Esophagus (tissue), 2 donors: Measurements from ENCODE around the gene STMP1. TPM values are rescaled to one million over a fixed set of nuclear protein-coding genes. Genes with fewer than 3 reads are reported as not detected.
A peak's percentile ranks its signal among the peaks of the same experiment; 100 is the strongest.
"Not testable (repeated sequence)": the region's sequence is repeated elsewhere in the genome, so short reads cannot be mapped to it uniquely, and the experiment has no call there.

Experiments
- H3K27ac ChIP-seq, 2 donors: one replicate each; pipeline ENCODE4 v1.5.1; 2013; ENCODE audit warnings: low read depth in 2 of 2, mild to moderate bottlenecking in 2 of 2, inconsistent platforms in 1 of 2, low read length in 1 of 2, moderate library complexity in 1 of 2
- H3K27me3 ChIP-seq, 2 donors: one replicate each; pipeline ENCODE4 v1.6.1; 2013; ENCODE audit warnings: low read length in 2 of 2, control low read depth in 1 of 2, mild to moderate bottlenecking in 1 of 2; ENCODE audit not compliant: insufficient read depth in 2 of 2, control insufficient read depth in 1 of 2
- H3K36me3 ChIP-seq, 2 donors: one replicate each; pipeline ENCODE4 v1.6.1; 2013; ENCODE audit warnings: low read length in 1 of 2; ENCODE audit not compliant: control insufficient read depth in 2 of 2, insufficient read depth in 2 of 2
- H3K4me1 ChIP-seq, 2 donors: one replicate each; pipeline ENCODE4 v1.6.1; 2013; ENCODE audit warnings: low read length in 1 of 2; ENCODE audit not compliant: control insufficient read depth in 2 of 2, insufficient read depth in 2 of 2
- H3K4me3 ChIP-seq, 2 donors: one replicate each; pipeline ENCODE4 v1.5.1; 2013; ENCODE audit warnings: low read length in 2 of 2, mild to moderate bottlenecking in 2 of 2, low read depth in 1 of 2, moderate library complexity in 1 of 2
- H3K9me3 ChIP-seq, 2 donors: one replicate each; pipeline ENCODE4 v1.6.1; 2013; ENCODE audit warnings: mild to moderate bottlenecking in 2 of 2, low read depth in 1 of 2, low read length in 1 of 2, moderate library complexity in 1 of 2; ENCODE audit not compliant: control insufficient read depth in 2 of 2, insufficient read depth in 1 of 2
- WGBS, 2 donors: extraction: QIAGEN DNeasy Blood & Tissue Kit; methylation state at CpG; one replicate each; pipeline ENCODE4 v1.1.7; 2013; 5-methylcytosine and 5-hydroxymethylcytosine counted together
- polyA plus RNA-seq, 2 donors: library from polyadenylated mRNA; stranded (reverse); fragments of 200-250 nt; gene quantifications; one replicate each; pipeline ENCODE4 v1.2.3, GENCODE V29; 2013
- donor health status: healthy with polysubstance abuse.
- donor health status: Bipolar disorder and iron deficiency.

The STMP1 gene
- polyA plus RNA-seq, 2 donors = 31.4 to 48.1 TPM

- Histone ChIP-seq H3K9me3 (no peaks in the 10 kb centered on the region), H3K4me1 (no peaks in the 10 kb centered on the region), H3K4me3 (peak overlapping the region; percentile 89 to 96), H3K27ac (peak overlapping the region; percentile 58 to 97), H3K27me3 (no peaks in the 10 kb centered on the region), H3K36me3 (no peaks in the 10 kb centered on the region)
- WGBS, 2 donors = 10 to 11% methylated on average over 17 of the region's 17 CpGs
Measured at GRCh38 chr7:135662123-135662372, 266 bp upstream of the STMP1 start.

- Histone ChIP-seq H3K27ac (no peak overlapping the region), H3K9me3 (peaks cover 0 to 4% of the 10 kb centered on the region in 2 donors), H3K36me3 (peaks cover 0 to 2% of the 10 kb centered on the region in 2 donors), H3K4me3 (no peak overlapping the region), H3K27me3 (no peaks in the 10 kb centered on the region), H3K4me1 (no peaks in the 10 kb centered on the region)
- 61 to 65% methylated on average over 3 of the region's 3 CpGs for WGBS, 2 donors
Measured at GRCh38 chr7:135664046-135664589, 1.8 kb downstream of the STMP1 start.

GRCh38 chr7:135665042-135665441, 2.7 kb downstream of the STMP1 start:
- no peak overlapping the region for H3K4me3 ChIP-seq
- WGBS, 2 donors = 67 to 69% methylated on average over 3 of the region's 3 CpGs
- H3K27ac ChIP-seq = no peak overlapping the region
- H3K36me3 ChIP-seq = peaks cover 0 to 2% of the 10 kb centered on the region in 2 donors
- H3K27me3 ChIP-seq = no peaks in the 10 kb centered on the region
- no peaks in the 10 kb centered on the region for H3K4me1 ChIP-seq
- H3K9me3 ChIP-seq = peaks cover 0 to 4% of the 10 kb centered on the region in 2 donors

GRCh38 chr7:135666156-135666555, 3.8 kb downstream of the STMP1 start:
- no peaks in the 10 kb centered on the region for H3K27me3 ChIP-seq
- 86 to 92% methylated on average over 11 of the region's 11 CpGs for WGBS, 2 donors
- H3K36me3 ChIP-seq = peaks cover 0 to 2% of the 10 kb centered on the region in 2 donors
- H3K9me3 ChIP-seq = peaks cover 0 to 4% of the 10 kb centered on the region in 2 donors
- H3K4me3 ChIP-seq = no peak overlapping the region
- no peaks in the 10 kb centered on the region for H3K4me1 ChIP-seq
- no peak overlapping the region for H3K27ac ChIP-seq

- H3K9me3 ChIP-seq = peaks cover 0 to 4% of the 10 kb centered on the region in 2 donors
- peaks cover 0 to 2% of the 10 kb centered on the region in 2 donors for H3K36me3 ChIP-seq
- H3K4me1 ChIP-seq = no peaks in the 10 kb centered on the region
- H3K4me3 ChIP-seq = no peak overlapping the region
- H3K27ac ChIP-seq = no peak overlapping the region
- no peaks in the 10 kb centered on the region for H3K27me3 ChIP-seq
- WGBS, 2 donors = 78 to 87% methylated on average over 6 of the region's 6 CpGs
Measured at GRCh38 chr7:135666846-135667245, 4.5 kb downstream of the STMP1 start.

GRCh38 chr7:135667626-135668025, 5.3 kb downstream of the STMP1 start:
- not testable (repeated sequence) for H3K9me3 ChIP-seq, H3K27me3 ChIP-seq, H3K27ac ChIP-seq, H3K4me1 ChIP-seq, H3K36me3 ChIP-seq, H3K4me3 ChIP-seq
- WGBS, 2 donors = 93 to 98% methylated on average over 1 of the region's 1 CpG

- H3K4me3 ChIP-seq, H3K27me3 ChIP-seq, H3K27ac ChIP-seq, H3K9me3 ChIP-seq, H3K36me3 ChIP-seq, H3K4me1 ChIP-seq: not testable (repeated sequence)
- WGBS, 2 donors = 65 to 71% methylated on average over 6 of the region's 6 CpGs
Measured at GRCh38 chr7:135668852-135669395, 6.6 kb downstream of the STMP1 start.

- peaks cover 0 to 4% of the 10 kb centered on the region in 2 donors for H3K9me3 ChIP-seq
- WGBS, 2 donors = 67 to 71% methylated on average over 1 of the region's 1 CpG
- peaks cover 0 to 3% of the 10 kb centered on the region in 2 donors for H3K36me3 ChIP-seq
- H3K27me3 ChIP-seq = no peaks in the 10 kb centered on the region
- H3K27ac ChIP-seq = no peak overlapping the region
- H3K4me3 ChIP-seq = no peak overlapping the region
- peaks cover 0 to 3% of the 10 kb centered on the region in 2 donors for H3K4me1 ChIP-seq
Measured at GRCh38 chr7:135669774-135670173, 7.5 kb downstream of the STMP1 start.

GRCh38 chr7:135670179-135670578, 7.9 kb downstream of the STMP1 start:
- Histone ChIP-seq H3K4me1 (peaks cover 0 to 3% of the 10 kb centered on the region in 2 donors), H3K27me3 (no peaks in the 10 kb centered on the region), H3K27ac (peak overlapping the region in 1 of 2 donors; percentile 69), H3K4me3 (no peak overlapping the region), H3K9me3 (peaks cover 0 to 4% of the 10 kb centered on the region in 2 donors), H3K36me3 (peaks cover 0 to 3% of the 10 kb centered on the region in 2 donors)
- WGBS, 2 donors = 20 to 37% methylated on average over 1 of the region's 1 CpG
